SK-N-SH (cell line): ENCODE measurements around the gene RPL39L. TPM values are rescaled to one million over a fixed set of nuclear protein-coding genes. Genes with fewer than 3 reads are reported as not detected.

ENCODE experiments used
- CTCF ChIA-PET: fragments of 300-600, 350-600 bp; formaldehyde crosslinking; extraction: SDS; loops from one replicate; lab custom pipeline; 2021; lab: Yijun Ruan, JAX
- POLR2A ChIA-PET: fragments of 350-600 bp; sonication (Branson Sonifier 250); formaldehyde crosslinking; extraction: SDS; loops from one replicate; lab custom pipeline; 2020; ENCODE audit warnings: antibody characterized with exemption, inconsistent platforms; lab: Yijun Ruan, JAX
- DNase-seq: peaks from one replicate; pipeline ENCODE4 v3.0.0; 2012
- H2AFZ ChIP-seq: fragments of 200-600 bp; sonication (generic); 2 replicates; pipeline ENCODE4 v1.8.1; 2016; ENCODE audit warnings: antibody characterized with exemption, mild to moderate bottlenecking, low read depth
- H3F3A ChIP-seq: fragments of 200-600 bp; sonication (generic); replicated peaks from 2 replicates; pipeline ENCODE3; 2016; ENCODE audit warnings: antibody characterized with exemption, mild to moderate bottlenecking; ENCODE audit not compliant: insufficient read depth
- H3K27ac ChIP-seq, 2 experiments: fragments of 200-500 bp in 1 of 2; fragments of 200-600 bp in 1 of 2; sonication (Bioruptor generic) in 1 of 2; sonication (generic), shearing (Covaris generic) in 1 of 2; 2 replicates each; pipeline versions ENCODE4 v1.5.1 to v1.6.1; 2014 to 2016; ENCODE audit warnings: low read depth in 2 of 2, inconsistent platforms in 1 of 2, low read length in 1 of 2, mild to moderate bottlenecking in 1 of 2, mixed read lengths in 1 of 2
- H3K27me3 ChIP-seq: fragments of 200-600 bp; sonication (generic), shearing (Covaris generic); 2 replicates; pipeline ENCODE4 v1.6.1; 2016; ENCODE audit warnings: mixed run types; ENCODE audit not compliant: insufficient read depth
- H3K36me3 ChIP-seq, 2 experiments: fragments of 200-500 bp in 1 of 2; fragments of 200-600 bp in 1 of 2; sonication (Bioruptor generic) in 1 of 2; sonication (generic) in 1 of 2; replicated peaks in 1 of 2; 2 replicates each; pipeline versions ENCODE3 to v1.5.1; 2014 to 2016; ENCODE audit warnings: low read length in 1 of 2, mild to moderate bottlenecking in 1 of 2; ENCODE audit not compliant: insufficient read depth in 2 of 2, control insufficient read depth in 1 of 2
- H3K4me1 ChIP-seq, 2 experiments: fragments of 200-500 bp in 1 of 2; fragments of 200-600 bp in 1 of 2; sonication (Bioruptor generic) in 1 of 2; sonication (generic), shearing (Covaris generic) in 1 of 2; 2 replicates each; pipeline versions ENCODE4 v1.5.1 to v1.6.1; 2014 to 2016; ENCODE audit warnings: low read depth in 1 of 2, low read length in 1 of 2, mixed run types in 1 of 2; ENCODE audit not compliant: insufficient read depth in 2 of 2, control insufficient read depth in 1 of 2
- H3K4me2 ChIP-seq: fragments of 200-600 bp; sonication (generic), shearing (Covaris generic); 2 replicates; pipeline ENCODE4 v1.6.1; 2017; ENCODE audit warnings: mixed run types
- H3K4me3 ChIP-seq, 2 experiments: fragments of 200-500 bp in 1 of 2; fragments of 200-600 bp in 1 of 2; sonication (Bioruptor generic) in 1 of 2; sonication (generic), shearing (Covaris generic) in 1 of 2; 2 replicates each; pipeline versions ENCODE4 v1.5.1 to v1.8.1; 2014 to 2016; ENCODE audit warnings: low read depth in 2 of 2, inconsistent platforms in 1 of 2, low read length in 1 of 2, mild to moderate bottlenecking in 1 of 2, mixed read lengths in 1 of 2, moderate library complexity in 1 of 2
- H3K79me2 ChIP-seq: fragments of 200-600 bp; sonication (generic); 2 replicates; pipeline ENCODE4 v1.8.1; 2017; ENCODE audit warnings: mild to moderate bottlenecking; ENCODE audit not compliant: insufficient read depth
- H3K9ac ChIP-seq: fragments of 200-600 bp; sonication (generic); 2 replicates; pipeline ENCODE4 v1.6.1; 2017; ENCODE audit warnings: mixed run types
- H3K9me2 ChIP-seq: fragments of 200-600 bp; sonication (generic); 2 replicates; pipeline ENCODE4 v1.6.1; 2017; ENCODE audit warnings: mixed run types
- H3K9me3 ChIP-seq: fragments of 200-600 bp; sonication (generic); 2 replicates; pipeline ENCODE4 v1.6.1; 2017; ENCODE audit warnings: mixed run types, mild to moderate bottlenecking, moderate library complexity
- H4K20me1 ChIP-seq: fragments of 200-600 bp; sonication (generic); 2 replicates; pipeline ENCODE4 v1.6.1; 2017; ENCODE audit warnings: mild to moderate bottlenecking, mixed run types; ENCODE audit not compliant: insufficient read depth
- EP300 ChIP-seq, 2 experiments: IDR thresholded peaks; 2 replicates each; pipeline versions ENCODE4 v1.4.0 to v1.6.1; 2012; ENCODE audit warnings: borderline replicate concordance in 1 of 2, low read depth in 1 of 2, low read length in 1 of 2
- FOXJ3 ChIP-seq: sonication (generic); formaldehyde crosslinking; IDR thresholded peaks from 2 replicates; pipeline ENCODE4 v1.5.1; 2020; ENCODE audit warnings: mild to moderate bottlenecking, missing genetic modification reagents
- GATA2 ChIP-seq: sonication (generic); formaldehyde crosslinking; IDR thresholded peaks from 2 replicates; pipeline ENCODE4 v1.5.0; 2020; ENCODE audit warnings: mild to moderate bottlenecking, missing genetic modification reagents
- JUND ChIP-seq: IDR thresholded peaks from 2 replicates; pipeline ENCODE4 v1.4.0; 2012
- NFIC ChIP-seq: IDR thresholded peaks from 2 replicates; pipeline ENCODE4 v1.4.0; 2012; ENCODE audit warnings: borderline replicate concordance
- POLR2AphosphoS5 ChIP-seq: IDR thresholded peaks from 2 replicates; pipeline ENCODE4 v1.6.1; 2012; ENCODE audit warnings: low read depth, low read length
- RAD21 ChIP-seq: IDR thresholded peaks from 2 replicates; pipeline ENCODE4 v1.6.1; 2012; ENCODE audit warnings: mild to moderate bottlenecking, low read length
- RCOR1 ChIP-seq: fragments of 150-350 bp; IDR thresholded peaks from 2 replicates; pipeline ENCODE4 v1.6.1; 2017; ENCODE audit warnings: antibody characterized with exemption, low read length
- SMC3 ChIP-seq: IDR thresholded peaks from 2 replicates; pipeline ENCODE4 v1.6.1; 2012; ENCODE audit warnings: low read depth, low read length, improper control_type of control experiment
- TAF1 ChIP-seq: IDR thresholded peaks from 2 replicates; pipeline ENCODE4 v1.6.1; 2012; ENCODE audit warnings: low read depth, mild to moderate bottlenecking, low read length, moderate library complexity, borderline replicate concordance
- TCF12 ChIP-seq: IDR thresholded peaks from 2 replicates; pipeline ENCODE4 v1.4.0; 2012
- USF2 ChIP-seq: fragments of 150-350 bp; IDR thresholded peaks from 2 replicates; pipeline ENCODE4 v1.6.1; 2017; ENCODE audit warnings: antibody characterized with exemption, low read length, low read depth, borderline replicate concordance
- WGBS: methylation state at CpG from one replicate; pipeline ENCODE4 v1.1.6; 2017; ENCODE audit warnings: low lambda C conversion rate; 5-methylcytosine and 5-hydroxymethylcytosine counted together
- polyA plus RNA-seq, 3 experiments: library from polyadenylated mRNA; depleted of rRNA; stranded (reverse); fragments of >200 nt; gene quantifications; 2 replicates each; pipeline ENCODE4 v1.2.3, GENCODE V29; 2012
- TF ChIP-seq, protein P1 (sequence below): IDR thresholded peaks from 2 replicates; pipeline ENCODE4 v1.4.0; 2012; ENCODE audit warnings: low read depth
- TF ChIP-seq, protein P2 (sequence below): IDR thresholded peaks from 2 replicates; pipeline ENCODE4 v1.4.0; 2012; ENCODE audit warnings: low read depth, borderline replicate concordance
- TF ChIP-seq, protein P3 (sequence below): IDR thresholded peaks from 2 replicates; pipeline ENCODE4; 2012
- TF ChIP-seq, protein P4 (sequence below): fragments of 150-350 bp; IDR thresholded peaks from 2 replicates; pipeline ENCODE4 v1.6.1; 2016; ENCODE audit warnings: mild to moderate bottlenecking, low read depth, low read length

RPL39L gene
- polyA plus RNA-seq, 1 of the 3 experiments (the other 2 are of a cell fraction) = 25.3 TPM

DNA sequence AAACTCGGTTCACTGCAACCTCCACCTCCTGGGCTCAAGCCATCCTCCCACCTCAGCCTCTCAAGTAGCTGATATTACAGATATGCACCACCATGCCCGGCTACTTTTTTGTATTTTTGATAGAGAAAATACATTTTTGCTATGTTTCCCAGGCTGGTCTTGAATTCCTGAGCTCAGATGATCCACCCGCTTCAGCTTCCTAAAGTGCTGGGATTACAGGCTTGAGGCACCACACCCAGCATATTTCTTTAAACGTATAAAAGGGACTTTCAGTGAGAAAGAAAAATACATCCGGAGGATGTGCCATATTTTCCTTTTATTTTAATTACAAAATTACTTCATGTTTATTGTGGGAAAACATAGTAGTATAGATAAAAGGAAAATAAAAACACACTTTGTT is 55.2 kb downstream of the RPL39L start:
- no peaks in the 10 kb centered on the region for H3K9me2 ChIP-seq
- CTCF ChIA-PET = interaction anchor here (0.6 to 1.0 kb wide), 2 partner anchors 29 to 118 kb away, joined by 3 read pairs; no protein-coding TSS in a partner anchor
- no peak overlapping the region for H3K4me2 ChIP-seq
- no peaks in the 10 kb centered on the region for H3K79me2 ChIP-seq
- peaks cover 6% of the 10 kb centered on the region; the same call in 1 of the 2 replicates for H3K9me3 ChIP-seq
- no peak overlapping the region for H3K9ac ChIP-seq
- no peaks in the 10 kb centered on the region for H3K36me3 ChIP-seq
- H3F3A ChIP-seq = no peaks in the 10 kb centered on the region
- no peak overlapping the region for H3K27ac ChIP-seq
- H2AFZ ChIP-seq = no peak overlapping the region
- TF ChIP-seq RAD21 (no peak), USF2 (no peak), SMC3 (no peak), TAF1 (no peak), RCOR1 (no peak), FOXJ3 (CRISPR knock-in tag) (no peak), POLR2AphosphoS5 (no peak), EP300 (IDR thresholded peaks at IDR 0.05; ENCODE audit: borderline replicate concordance in 1 of 2, low read depth in 1 of 2, low read length in 1 of 2) (no peak), JUND (no peak), NFIC (no peak), GATA2 (CRISPR knock-in tag) (no peak), TCF12 (no peak)
- TF ChIP-seq, protein P1, sequence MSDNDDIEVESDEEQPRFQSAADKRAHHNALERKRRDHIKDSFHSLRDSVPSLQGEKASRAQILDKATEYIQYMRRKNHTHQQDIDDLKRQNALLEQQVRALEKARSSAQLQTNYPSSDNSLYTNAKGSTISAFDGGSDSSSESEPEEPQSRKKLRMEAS = no peak
- TF ChIP-seq, protein P2, sequence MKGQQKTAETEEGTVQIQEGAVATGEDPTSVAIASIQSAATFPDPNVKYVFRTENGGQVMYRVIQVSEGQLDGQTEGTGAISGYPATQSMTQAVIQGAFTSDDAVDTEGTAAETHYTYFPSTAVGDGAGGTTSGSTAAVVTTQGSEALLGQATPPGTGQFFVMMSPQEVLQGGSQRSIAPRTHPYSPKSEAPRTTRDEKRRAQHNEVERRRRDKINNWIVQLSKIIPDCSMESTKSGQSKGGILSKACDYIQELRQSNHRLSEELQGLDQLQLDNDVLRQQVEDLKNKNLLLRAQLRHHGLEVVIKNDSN = no peak
- TF ChIP-seq, protein P3, sequence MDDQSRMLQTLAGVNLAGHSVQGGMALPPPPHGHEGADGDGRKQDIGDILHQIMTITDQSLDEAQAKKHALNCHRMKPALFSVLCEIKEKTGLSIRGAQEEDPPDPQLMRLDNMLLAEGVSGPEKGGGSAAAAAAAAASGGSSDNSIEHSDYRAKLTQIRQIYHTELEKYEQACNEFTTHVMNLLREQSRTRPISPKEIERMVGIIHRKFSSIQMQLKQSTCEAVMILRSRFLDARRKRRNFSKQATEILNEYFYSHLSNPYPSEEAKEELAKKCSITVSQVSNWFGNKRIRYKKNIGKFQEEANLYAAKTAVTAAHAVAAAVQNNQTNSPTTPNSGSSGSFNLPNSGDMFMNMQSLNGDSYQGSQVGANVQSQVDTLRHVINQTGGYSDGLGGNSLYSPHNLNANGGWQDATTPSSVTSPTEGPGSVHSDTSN = no peak
- TF ChIP-seq, protein P4, sequence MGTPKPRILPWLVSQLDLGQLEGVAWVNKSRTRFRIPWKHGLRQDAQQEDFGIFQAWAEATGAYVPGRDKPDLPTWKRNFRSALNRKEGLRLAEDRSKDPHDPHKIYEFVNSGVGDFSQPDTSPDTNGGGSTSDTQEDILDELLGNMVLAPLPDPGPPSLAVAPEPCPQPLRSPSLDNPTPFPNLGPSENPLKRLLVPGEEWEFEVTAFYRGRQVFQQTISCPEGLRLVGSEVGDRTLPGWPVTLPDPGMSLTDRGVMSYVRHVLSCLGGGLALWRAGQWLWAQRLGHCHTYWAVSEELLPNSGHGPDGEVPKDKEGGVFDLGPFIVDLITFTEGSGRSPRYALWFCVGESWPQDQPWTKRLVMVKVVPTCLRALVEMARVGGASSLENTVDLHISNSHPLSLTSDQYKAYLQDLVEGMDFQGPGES = no peak
- DNase-seq = no peak
- no peak overlapping the region for H3K4me3 ChIP-seq
- no peaks in the 10 kb centered on the region for H4K20me1 ChIP-seq
- H3K4me1 ChIP-seq = no peaks in the 10 kb centered on the region; a peak in 1 of 4 replicates
- 51% methylated on average over 5 of the region's 5 CpGs for WGBS
- no peaks in the 10 kb centered on the region for H3K27me3 ChIP-seq
- POLR2A ChIA-PET = no interaction called here
